Measurements from ENCODE around the gene CHRNA3.
A peak's percentile ranks its signal among the peaks of the same experiment; 100 is the strongest.
"Not testable (repeated sequence)": the region's sequence is repeated elsewhere in the genome, so short reads cannot be mapped to it uniquely, and the experiment has no call there.

The CHRNA3 gene

GRCh38 chr15:78614021-78614420, 6.8 kb downstream of the CHRNA3 start:
- no peak for DNase-seq (ENCODE audit: low spot score in 2 of 2)
- no peaks in the 10 kb centered on the region for H3K4me1 Mint-ChIP-seq
- no peaks in the 10 kb centered on the region for H3K36me3 Mint-ChIP-seq
- no peak overlapping the region for H3K27ac Mint-ChIP-seq
- no peak overlapping the region for H3K4me3 Mint-ChIP-seq
- ATAC-seq, result no peak
- H3K9me3 Mint-ChIP-seq, result no peaks in the 10 kb centered on the region

GRCh38 chr15:78609551-78609950, 11.2 kb downstream of the CHRNA3 start:
- H3K27ac Mint-ChIP-seq; ATAC-seq; H3K4me1 Mint-ChIP-seq; H3K4me3 Mint-ChIP-seq; DNase-seq (ENCODE audit: low spot score in 2 of 2); H3K9me3 Mint-ChIP-seq; H3K36me3 Mint-ChIP-seq: not testable (repeated sequence)

GRCh38 chr15:78605680-78606079, 15.1 kb downstream of the CHRNA3 start:
- no peak overlapping the region for H3K27ac Mint-ChIP-seq
- DNase-seq (ENCODE audit: low spot score in 2 of 2) (no peak), ATAC-seq (no peak)
- no peaks in the 10 kb centered on the region for H3K4me1 Mint-ChIP-seq
- H3K9me3 Mint-ChIP-seq, result no peaks in the 10 kb centered on the region
- no peaks in the 10 kb centered on the region for H3K36me3 Mint-ChIP-seq
- no peak overlapping the region for H3K4me3 Mint-ChIP-seq

- DNase-seq (ENCODE audit: low spot score in 2 of 2) (no peak), ATAC-seq (no peak)
- Mint-ChIP-seq H3K4me3 (no peak overlapping the region), H3K4me1 (no peaks in the 10 kb centered on the region), H3K27ac (no peak overlapping the region), H3K36me3 (no peaks in the 10 kb centered on the region), H3K9me3 (no peaks in the 10 kb centered on the region)
These were observed 15.6 kb downstream of the CHRNA3 start for GRCh38 chr15:78605201-78605600.

GRCh38 chr15:78604420-78604819, 16.4 kb downstream of the CHRNA3 start:
- no peak for DNase-seq (ENCODE audit: low spot score in 2 of 2)
- no peak for ATAC-seq
- H3K4me1 Mint-ChIP-seq, result no peaks in the 10 kb centered on the region
- H3K36me3 Mint-ChIP-seq, result no peaks in the 10 kb centered on the region
- no peak overlapping the region for H3K4me3 Mint-ChIP-seq
- H3K27ac Mint-ChIP-seq, result no peak overlapping the region
- H3K9me3 Mint-ChIP-seq, result no peaks in the 10 kb centered on the region

GRCh38 chr15:78603467-78603866, 17.3 kb downstream of the CHRNA3 start:
- no peaks in the 10 kb centered on the region for H3K4me1 Mint-ChIP-seq

GRCh38 chr15:78599189-78599588, 21.6 kb downstream of the CHRNA3 start:
- no peak overlapping the region for H3K4me3 Mint-ChIP-seq
- no peaks in the 10 kb centered on the region for H3K4me1 Mint-ChIP-seq
- ATAC-seq (no peak), DNase-seq (ENCODE audit: low spot score in 2 of 2) (no peak)
- no peaks in the 10 kb centered on the region for H3K36me3 Mint-ChIP-seq
- H3K27ac Mint-ChIP-seq, result no peak overlapping the region
- no peaks in the 10 kb centered on the region for H3K9me3 Mint-ChIP-seq

More at GRCh38 chr15:78603467-78603866, 17.3 kb downstream of the CHRNA3 start:
- DNase-seq (ENCODE audit: low spot score in 2 of 2) (no peak), ATAC-seq (no peak)
- Mint-ChIP-seq H3K27ac (no peak overlapping the region), H3K9me3 (no peaks in the 10 kb centered on the region), H3K4me3 (no peak overlapping the region), H3K36me3 (no peaks in the 10 kb centered on the region)

- Mint-ChIP-seq H3K4me3 (no peak overlapping the region), H3K4me1 (no peaks in the 10 kb centered on the region), H3K9me3 (no peaks in the 10 kb centered on the region), H3K36me3 (no peaks in the 10 kb centered on the region), H3K27ac (no peak overlapping the region)
- no peak for ATAC-seq
- no peak for DNase-seq (ENCODE audit: low spot score in 2 of 2)
These were observed 22.4 kb downstream of the CHRNA3 start for GRCh38 chr15:78598348-78598747.

- ATAC-seq (no peak), DNase-seq (ENCODE audit: low spot score in 2 of 2) (no peak)
- H3K4me3 Mint-ChIP-seq, result no peak overlapping the region
- H3K36me3 Mint-ChIP-seq, result no peaks in the 10 kb centered on the region
- no peak overlapping the region for H3K27ac Mint-ChIP-seq
- no peaks in the 10 kb centered on the region for H3K4me1 Mint-ChIP-seq
- no peaks in the 10 kb centered on the region for H3K9me3 Mint-ChIP-seq
These were observed 23.2 kb downstream of the CHRNA3 start for GRCh38 chr15:78597583-78597982.

- DNase-seq (ENCODE audit: low spot score in 2 of 2) (no peak), ATAC-seq (no peak)
- Mint-ChIP-seq H3K4me1 (no peaks in the 10 kb centered on the region), H3K4me3 (no peak overlapping the region), H3K9me3 (no peaks in the 10 kb centered on the region), H3K36me3 (no peaks in the 10 kb centered on the region), H3K27ac (no peak overlapping the region)
These were observed 45.9 kb downstream of the CHRNA3 start for GRCh38 chr15:78574944-78575343.

- Mint-ChIP-seq H3K36me3 (no peaks in the 10 kb centered on the region), H3K9me3 (no peaks in the 10 kb centered on the region), H3K4me1 (no peaks in the 10 kb centered on the region), H3K4me3 (no peak overlapping the region), H3K27ac (no peak overlapping the region)
- DNase-seq (ENCODE audit: low spot score in 2 of 2), result no peak
- ATAC-seq, result no peak
These were observed 47.4 kb downstream of the CHRNA3 start for GRCh38 chr15:78573416-78573815.

- DNase-seq (ENCODE audit: low spot score in 2 of 2) (no peak), ATAC-seq (no peak)
- Mint-ChIP-seq H3K36me3 (no peaks in the 10 kb centered on the region), H3K9me3 (no peaks in the 10 kb centered on the region), H3K4me1 (peaks cover 11% of the 10 kb centered on the region), H3K27ac (no peak overlapping the region), H3K4me3 (no peak overlapping the region)
These were observed 49.4 kb downstream of the CHRNA3 start for GRCh38 chr15:78571382-78571781.

GRCh38 chr15:78570710-78571109, 50.1 kb downstream of the CHRNA3 start:
- Mint-ChIP-seq H3K27ac (no peak overlapping the region), H3K4me1 (peaks cover 15% of the 10 kb centered on the region), H3K4me3 (no peak overlapping the region), H3K9me3 (no peaks in the 10 kb centered on the region), H3K36me3 (no peaks in the 10 kb centered on the region)
- no peak for ATAC-seq
- no peak for DNase-seq (ENCODE audit: low spot score in 2 of 2)

- H3K4me1 Mint-ChIP-seq, result peaks cover 23% of the 10 kb centered on the region
- ATAC-seq (no peak), DNase-seq (ENCODE audit: low spot score in 2 of 2) (no peak)
- H3K9me3 Mint-ChIP-seq, result no peaks in the 10 kb centered on the region
- H3K36me3 Mint-ChIP-seq, result no peaks in the 10 kb centered on the region
- H3K27ac Mint-ChIP-seq, result no peak overlapping the region
- H3K4me3 Mint-ChIP-seq, result no peak overlapping the region
These were observed 53.3 kb downstream of the CHRNA3 start for GRCh38 chr15:78567531-78567930.

GRCh38 chr15:78565951-78566774, 54.6 kb downstream of the CHRNA3 start:
- ATAC-seq, result peak; percentile 27
- H3K9me3 Mint-ChIP-seq, result no peaks in the 10 kb centered on the region
- no peaks in the 10 kb centered on the region for H3K36me3 Mint-ChIP-seq
- DNase-seq (ENCODE audit: low spot score in 2 of 2), result no peak
- peaks cover 23% of the 10 kb centered on the region for H3K4me1 Mint-ChIP-seq
- peak overlapping the region; percentile 77 for H3K4me3 Mint-ChIP-seq
- H3K27ac Mint-ChIP-seq, result no peak overlapping the region

GRCh38 chr15:78565097-78565950, 55.5 kb downstream of the CHRNA3 start, which contains the start of gene CHRNA5:
CHRNA5 (plus strand) TSS chr15:78565520; CDS start chr15:78565720, 200 bp downstream.
- peak; percentile 91 for ATAC-seq
- Mint-ChIP-seq H3K4me1 (peaks cover 23% of the 10 kb centered on the region), H3K36me3 (no peaks in the 10 kb centered on the region), H3K27ac (peak within 1 kb of the TSS; percentile 83), H3K9me3 (no peaks in the 10 kb centered on the region), H3K4me3 (peak within 1 kb of the TSS; percentile 77)
- DNase-seq (ENCODE audit: low spot score in 2 of 2), result peak; percentile 67 to 70

Measured in stimulated activated effector memory CD8-positive, alpha-beta T cell treated with anti-CD3 and anti-CD28 coated beads, Interleukin-12 subunit alpha, Interleukin-12 subunit beta, amount 100 ng/mL, for 72 hours (primary cell).